Fibroblast of villous mesenchyme (primary cell): Measurements from ENCODE around the gene AIG1. TPM values are rescaled to one million over a fixed set of nuclear protein-coding genes. Genes with fewer than 3 reads are reported as not detected.

Experiments
- DNase-seq: peaks from one replicate; pipeline ENCODE4 v3.0.0-alpha.2; 2010; ENCODE audit warnings: low read depth
- H3K4me3 ChIP-seq: 2 replicates; pipeline ENCODE4 v1.5.1; 2011; ENCODE audit warnings: low read depth, mild to moderate bottlenecking, low read length
- total RNA-seq: library from RNA; depleted of rRNA; stranded (reverse); fragments of >200 nt; gene quantifications from 2 replicates; pipeline ENCODE4 v1.2.3, GENCODE V29; 2012
- TF ChIP-seq, protein P1 (sequence below): IDR thresholded peaks from 2 replicates; pipeline ENCODE4 v1.5.1; 2012; ENCODE audit warnings: low read depth, mild to moderate bottlenecking, low read length; ENCODE audit not compliant: insufficient read depth

AIG1 gene
- total RNA-seq, 1 donor, result 44.9 TPM

DNA sequence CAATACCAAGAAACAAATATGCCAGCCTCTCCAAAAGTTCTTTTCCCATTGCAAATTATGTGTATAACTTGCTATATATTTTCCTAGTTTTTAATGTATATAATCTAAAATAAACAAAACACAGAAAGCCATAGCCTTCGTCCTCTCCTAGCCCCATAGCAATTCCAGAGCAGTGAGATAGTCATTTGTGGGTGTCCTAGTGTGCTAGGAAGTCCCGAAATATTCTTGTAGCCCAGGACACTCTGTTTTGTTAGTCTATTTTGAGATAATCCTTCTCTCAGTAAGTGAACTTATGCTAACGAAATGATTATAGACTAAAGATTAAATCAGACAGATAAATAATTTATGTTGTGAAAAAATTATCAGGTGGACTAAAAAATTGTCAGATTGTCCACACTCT is 90.7 kb downstream of the AIG1 start:
- H3K4me3 ChIP-seq, result no peak overlapping the region
- no peak for DNase-seq
- TF ChIP-seq, protein P1, sequence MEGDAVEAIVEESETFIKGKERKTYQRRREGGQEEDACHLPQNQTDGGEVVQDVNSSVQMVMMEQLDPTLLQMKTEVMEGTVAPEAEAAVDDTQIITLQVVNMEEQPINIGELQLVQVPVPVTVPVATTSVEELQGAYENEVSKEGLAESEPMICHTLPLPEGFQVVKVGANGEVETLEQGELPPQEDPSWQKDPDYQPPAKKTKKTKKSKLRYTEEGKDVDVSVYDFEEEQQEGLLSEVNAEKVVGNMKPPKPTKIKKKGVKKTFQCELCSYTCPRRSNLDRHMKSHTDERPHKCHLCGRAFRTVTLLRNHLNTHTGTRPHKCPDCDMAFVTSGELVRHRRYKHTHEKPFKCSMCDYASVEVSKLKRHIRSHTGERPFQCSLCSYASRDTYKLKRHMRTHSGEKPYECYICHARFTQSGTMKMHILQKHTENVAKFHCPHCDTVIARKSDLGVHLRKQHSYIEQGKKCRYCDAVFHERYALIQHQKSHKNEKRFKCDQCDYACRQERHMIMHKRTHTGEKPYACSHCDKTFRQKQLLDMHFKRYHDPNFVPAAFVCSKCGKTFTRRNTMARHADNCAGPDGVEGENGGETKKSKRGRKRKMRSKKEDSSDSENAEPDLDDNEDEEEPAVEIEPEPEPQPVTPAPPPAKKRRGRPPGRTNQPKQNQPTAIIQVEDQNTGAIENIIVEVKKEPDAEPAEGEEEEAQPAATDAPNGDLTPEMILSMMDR, result no peak

DNA sequence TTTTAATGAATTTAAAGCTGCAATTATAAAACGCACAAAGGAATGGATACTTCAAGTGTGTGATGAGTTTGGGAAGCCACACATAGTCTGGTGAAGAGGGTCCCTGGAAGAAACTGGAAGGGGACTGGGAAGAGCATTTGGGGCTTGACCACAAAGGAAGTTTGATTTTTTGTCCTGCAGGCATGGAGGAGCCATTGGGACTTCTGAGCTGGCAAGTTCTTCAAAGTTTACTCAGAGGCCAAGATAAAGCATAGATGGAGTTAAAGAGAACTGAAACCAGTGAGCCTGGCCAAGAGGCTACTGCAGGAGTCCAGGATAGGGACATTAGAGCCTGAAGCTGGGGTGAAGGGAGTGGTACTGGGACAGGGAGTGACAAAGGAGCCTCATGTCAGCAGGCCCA is 95.0 kb downstream of the AIG1 start:
- TF ChIP-seq, protein P1, result no peak
- no peak for DNase-seq
- H3K4me3 ChIP-seq, result no peak overlapping the region

DNA sequence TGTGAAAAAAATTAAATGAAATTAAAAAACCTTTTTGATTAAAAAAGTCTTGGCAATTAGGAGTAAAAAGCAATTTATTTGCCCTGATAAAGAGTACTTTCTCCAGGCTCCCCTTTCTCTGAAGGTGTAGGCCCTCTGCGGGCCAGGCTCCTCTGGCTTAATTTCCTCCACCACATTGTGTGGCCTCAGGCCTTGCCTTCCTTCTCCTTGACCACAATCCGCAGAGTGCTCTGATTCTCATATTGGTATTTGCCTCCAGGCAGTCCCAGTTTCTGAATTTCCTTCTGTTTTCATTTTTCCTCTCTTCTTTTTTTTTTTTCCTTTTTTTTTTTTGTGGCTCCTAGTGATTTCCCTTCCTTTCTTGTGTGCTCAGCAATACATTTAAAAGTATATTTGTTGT is 96.4 kb downstream of the AIG1 start:
- H3K4me3 ChIP-seq, result no peak overlapping the region
- DNase-seq, result peak; percentile 39
- TF ChIP-seq, protein P1, result no peak

DNA sequence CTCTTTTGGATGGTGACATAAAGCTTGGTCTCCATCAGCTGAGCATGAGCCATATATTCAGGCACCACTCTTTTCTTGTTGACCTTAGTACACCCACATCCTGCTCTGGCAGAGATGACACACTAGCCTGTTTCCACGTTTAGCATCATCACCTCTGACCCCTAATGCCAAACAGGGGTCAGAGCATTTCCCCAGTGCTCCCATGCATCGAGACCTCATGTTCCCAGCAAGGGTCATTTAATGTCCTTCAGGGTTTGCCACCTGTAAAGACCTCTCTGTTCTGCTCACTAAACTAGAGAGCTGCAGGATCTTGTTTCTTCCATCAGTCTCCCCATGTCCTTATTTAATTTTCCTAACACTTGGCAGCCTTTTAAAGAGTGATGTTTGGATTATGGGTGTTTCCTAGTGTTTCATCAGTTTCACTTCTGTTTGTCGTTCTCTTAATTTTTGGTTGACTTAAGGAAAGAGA is 97.5 kb downstream of the AIG1 start:
- DNase-seq, result peak; percentile 49
- H3K4me3 ChIP-seq, result no peak overlapping the region
- TF ChIP-seq, protein P1, result no peak

DNA sequence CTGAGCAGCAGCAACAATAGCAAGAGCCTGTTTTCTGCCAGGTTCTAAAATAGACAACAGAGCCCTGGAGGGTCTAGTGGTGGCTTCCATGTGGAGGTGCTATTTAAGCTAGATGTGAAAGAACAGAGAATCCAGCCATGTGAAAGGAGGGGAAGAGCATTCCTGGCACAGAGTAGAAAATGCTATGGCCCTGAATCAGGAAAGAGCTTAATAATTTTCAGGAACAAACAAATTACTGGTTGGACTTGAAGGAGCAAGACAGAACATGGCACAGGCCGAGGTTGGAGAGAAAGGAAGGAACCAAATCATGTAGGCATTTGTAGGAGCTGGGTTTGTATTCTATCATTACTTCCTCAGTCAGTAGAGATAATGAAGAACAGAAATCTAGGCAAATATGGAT is 98.3 kb downstream of the AIG1 start:
- DNase-seq, result no peak
- TF ChIP-seq, protein P1, result no peak

DNA sequence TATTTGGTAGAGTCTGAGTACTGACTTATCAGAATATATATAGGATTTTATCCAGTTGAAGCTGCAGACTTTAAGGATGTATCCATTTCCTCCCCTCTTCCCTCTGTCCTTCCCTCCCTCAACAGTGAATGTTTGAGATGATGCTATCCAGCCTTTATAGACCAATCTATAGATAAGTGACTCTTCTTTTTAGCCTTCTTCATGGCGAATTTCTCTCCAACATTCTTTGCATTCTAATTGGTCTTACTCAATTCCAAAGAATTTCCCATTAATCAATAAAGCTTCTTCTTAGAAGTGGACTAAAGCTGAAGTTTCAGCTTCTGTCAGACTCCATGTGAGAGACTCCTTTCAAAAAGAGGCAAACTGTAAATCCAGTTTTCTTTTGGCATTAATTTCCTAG is 99.3 kb downstream of the AIG1 start:
- no peak for DNase-seq
- TF ChIP-seq, protein P1, result no peak
- H3K4me3 ChIP-seq, result no peak overlapping the region

More for the DNA sequence above, 98.3 kb downstream of the AIG1 start:
- no peak overlapping the region for H3K4me3 ChIP-seq
